NOMO-1 (cell line): ENCODE measurements around the gene CST3.
"Not testable (repeated sequence)": the region's sequence is repeated elsewhere in the genome, so short reads cannot be mapped to it uniquely, and the experiment has no call there.

Experiments used
- DNase-seq, 2 experiments: peaks; one replicate each; lab custom pipeline; 2025; ENCODE audit not compliant: unreplicated experiment in 2 of 2; lab: John Stamatoyannopoulos, UW

Gene CST3

GRCh38 chr20:23662276-23662870, 24.6 kb upstream of the CST3 start:
- DNase-seq, result no peak

GRCh38 chr20:23661002-23661429, 23.3 kb upstream of the CST3 start:
- no peak for DNase-seq

- no peak for DNase-seq
Observed at GRCh38 chr20:23659989-23660837, 22.5 kb upstream of the CST3 start.

DNA sequence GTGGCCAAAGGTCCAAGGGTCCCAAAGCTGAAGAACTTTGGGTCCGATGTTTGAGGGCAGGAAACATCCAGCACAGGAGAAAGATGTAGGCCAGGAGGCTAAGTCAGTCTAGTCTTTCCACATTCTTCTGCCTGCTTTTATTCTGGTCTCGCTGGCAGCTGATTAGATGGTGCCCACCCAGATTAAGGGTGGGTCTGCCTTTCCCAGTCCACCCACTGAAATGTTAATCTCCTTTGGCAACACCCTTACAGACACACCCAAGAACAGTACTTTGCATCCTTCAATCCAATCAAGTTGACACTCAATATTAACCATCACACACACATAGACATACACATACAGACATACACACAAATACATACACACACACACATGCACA, 21.8 kb upstream of the CST3 start:
- DNase-seq, result not testable (repeated sequence)

- DNase-seq, result no peak
Observed at GRCh38 chr20:23658989-23659609, 21.3 kb upstream of the CST3 start.

- DNase-seq, result no peak
Observed at GRCh38 chr20:23658336-23658735, 20.6 kb upstream of the CST3 start.

GRCh38 chr20:23657202-23657601, 19.4 kb upstream of the CST3 start:
- DNase-seq, result no peak

GRCh38 chr20:23656372-23656771, 18.6 kb upstream of the CST3 start:
- no peak for DNase-seq

GRCh38 chr20:23655491-23656211, 17.9 kb upstream of the CST3 start:
- peak; percentile 83 to 86 for DNase-seq

- no peak for DNase-seq
Observed at GRCh38 chr20:23654717-23655116, 17.0 kb upstream of the CST3 start.

GRCh38 chr20:23654000-23654399, 16.2 kb upstream of the CST3 start:
- DNase-seq, result no peak

DNA sequence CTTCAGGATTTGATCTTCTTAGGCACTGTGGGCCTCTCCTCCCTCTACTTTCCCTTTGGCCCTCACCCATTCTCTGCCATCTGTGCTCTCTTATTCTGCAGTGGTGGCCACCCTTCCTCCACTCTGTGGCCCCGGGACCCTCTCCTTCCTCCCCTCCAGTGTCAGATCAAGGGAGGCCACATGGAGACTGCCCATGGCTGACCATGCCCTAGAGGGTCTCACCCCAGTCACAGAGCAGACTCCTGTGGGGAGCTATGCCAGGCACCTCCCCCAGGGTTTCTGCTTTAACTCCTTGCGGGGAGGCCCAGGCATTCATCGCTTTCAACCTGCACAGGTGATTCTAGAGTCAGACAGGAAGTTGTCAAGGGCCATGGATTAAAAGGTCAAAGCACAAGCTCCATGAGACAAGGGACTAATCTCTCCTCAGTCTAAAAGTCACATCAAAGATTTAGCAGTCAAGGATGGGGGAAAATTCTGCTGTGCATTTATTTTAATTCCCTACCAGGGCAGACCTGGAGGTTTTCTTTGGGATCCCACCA, 15.7 kb upstream of the CST3 start:
- no peak for DNase-seq

GRCh38 chr20:23652926-23653325, 15.2 kb upstream of the CST3 start:
- no peak for DNase-seq

GRCh38 chr20:23652371-23652770, 14.6 kb upstream of the CST3 start:
- DNase-seq, result no peak

DNA sequence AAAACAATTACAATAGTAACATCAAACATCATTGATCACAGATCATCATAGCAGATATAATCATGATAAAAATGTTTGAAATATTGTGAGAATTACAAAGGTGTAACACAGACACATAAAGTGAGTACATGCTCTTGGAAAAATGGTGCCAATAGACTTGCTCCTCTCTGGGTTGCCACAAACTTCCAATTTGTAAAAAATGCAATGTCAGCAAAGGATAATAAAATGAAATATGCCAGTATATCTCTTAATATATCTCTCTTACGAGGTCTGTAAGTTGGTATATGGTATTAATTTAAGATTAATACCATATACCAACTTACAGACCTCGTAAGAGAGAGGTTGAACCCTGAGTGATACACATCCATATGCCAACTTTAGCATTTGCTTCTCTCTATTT, 13.4 kb upstream of the CST3 start:
- DNase-seq, result no peak

DNA sequence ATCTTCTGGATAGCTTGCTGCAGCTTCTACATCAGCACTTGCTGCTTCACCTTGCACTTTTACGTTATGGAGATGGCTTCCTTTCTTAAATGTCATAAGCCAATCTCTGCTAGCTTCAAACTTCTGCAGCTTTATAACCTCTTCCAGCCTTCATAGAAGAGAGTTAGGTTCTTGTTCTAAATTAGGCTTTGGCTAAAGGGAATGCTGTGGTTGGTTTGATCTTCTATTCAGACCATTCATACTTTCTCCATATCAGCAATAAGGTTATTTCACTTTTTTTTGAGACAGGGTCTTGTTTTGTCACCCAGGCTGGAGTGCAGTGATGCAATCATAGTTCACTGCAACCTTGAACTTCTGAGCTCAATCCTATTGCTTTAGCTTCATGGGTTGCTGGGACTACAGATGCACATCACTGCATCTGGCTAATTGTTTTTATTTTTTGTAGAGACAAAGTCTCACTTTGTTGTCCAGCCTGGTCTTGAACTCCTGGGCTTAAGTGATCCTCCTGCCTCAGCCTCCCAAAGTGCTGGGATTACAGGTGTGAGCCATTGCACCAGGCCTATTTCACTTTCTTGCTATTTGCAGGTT, 12.2 kb upstream of the CST3 start:
- no peak for DNase-seq

DNA sequence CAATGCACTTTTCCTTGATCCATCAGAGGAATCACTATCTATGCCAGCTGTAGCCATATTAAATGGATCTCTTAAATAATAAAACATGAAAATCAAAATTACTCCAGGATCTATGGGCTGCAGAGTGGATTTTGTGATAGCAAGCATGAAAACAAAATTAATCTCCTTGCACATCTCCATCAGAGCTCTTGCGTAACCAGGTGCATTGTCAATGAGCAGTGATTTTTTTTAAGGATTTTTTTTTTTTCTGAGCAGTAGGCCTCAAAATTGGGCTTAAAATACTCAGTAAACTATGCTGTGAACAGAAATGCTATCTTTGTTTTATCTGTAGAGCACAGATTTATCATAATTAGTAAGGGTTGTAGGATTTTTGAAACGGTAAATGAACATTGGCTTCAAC, 11.5 kb upstream of the CST3 start:
- DNase-seq, result no peak

DNA sequence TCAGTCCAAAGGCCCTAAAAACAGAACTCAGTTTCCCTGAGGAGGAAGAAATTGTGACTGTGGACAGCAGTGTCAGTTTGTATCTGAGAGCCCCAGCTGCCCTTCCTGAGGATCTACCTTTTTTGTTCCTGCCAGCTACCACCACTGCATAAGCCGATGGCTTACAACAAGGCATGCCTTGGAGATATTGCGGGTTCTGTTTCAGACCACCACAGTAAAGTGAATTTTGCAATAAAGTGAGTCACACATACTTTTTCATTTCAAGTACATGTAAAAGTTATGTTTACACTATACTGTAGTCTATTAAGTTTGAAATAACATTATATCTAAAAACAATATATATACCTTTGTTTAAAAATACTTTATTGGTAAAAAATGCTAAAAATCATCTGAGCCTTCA, 9.6 kb upstream of the CST3 start:
- peak in 1 of 2 experiments; percentile 31 for DNase-seq

- peak; percentile 44 to 78 for DNase-seq
Observed at GRCh38 chr20:23646106-23646873, 8.5 kb upstream of the CST3 start.

DNA sequence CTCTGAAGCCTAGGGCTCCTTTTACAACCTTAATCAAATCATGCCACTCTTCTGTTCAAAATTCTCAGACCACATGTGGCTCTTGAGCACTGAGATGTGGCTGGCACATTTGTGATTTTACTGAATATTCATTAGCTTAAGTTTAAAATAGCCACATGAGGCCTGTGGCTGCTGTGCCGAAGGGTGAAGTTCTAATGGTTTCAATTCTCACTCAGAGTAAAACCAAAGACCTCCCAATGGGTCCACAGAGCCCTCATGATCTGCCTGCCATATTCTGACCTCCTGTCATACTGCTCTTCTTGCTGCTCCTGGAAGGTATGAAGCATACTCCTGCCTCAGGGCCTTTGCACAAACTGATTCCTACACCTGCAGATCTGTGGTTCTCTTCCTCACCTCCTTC, 7.8 kb upstream of the CST3 start:
- no peak for DNase-seq
